ENCODE results near the gene MMP23B. TPM values are rescaled to one million over a fixed set of nuclear protein-coding genes. Genes with fewer than 3 reads are reported as not detected.

Gene MMP23B
- total RNA-seq, 1 experiment from 2014 or later: 4.9 TPM

- Histone ChIP-seq H2AFZ (no peak overlapping the region), H3K27ac (no peak overlapping the region), H3K4me1 (replicated peaks; ENCODE audit: insufficient read depth) (no peaks in the 10 kb centered on the region), H3K4me3 (no peak overlapping the region), H3K9me2 (ENCODE audit: insufficient read depth) (no peaks in the 10 kb centered on the region), H3K27me3 (ENCODE audit: insufficient read depth, low read depth) (no peaks in the 10 kb centered on the region; the same call in 1 of the 2 replicates), H3F3A (ENCODE audit: insufficient read depth, low read depth) (peaks cover 16% of the 10 kb centered on the region; the same call in 1 of the 2 replicates), H3K79me2 (ENCODE audit: low read depth) (no peaks in the 10 kb centered on the region), H4K20me1 (ENCODE audit: insufficient read depth) (no peaks in the 10 kb centered on the region), H3K4me2 (no peak overlapping the region), H3K9me3 (ENCODE audit: insufficient read depth, low read depth) (no peaks in the 10 kb centered on the region), H3K36me3 (ENCODE audit: low read depth) (no peaks in the 10 kb centered on the region)
- TF ChIP-seq, protein P1, sequence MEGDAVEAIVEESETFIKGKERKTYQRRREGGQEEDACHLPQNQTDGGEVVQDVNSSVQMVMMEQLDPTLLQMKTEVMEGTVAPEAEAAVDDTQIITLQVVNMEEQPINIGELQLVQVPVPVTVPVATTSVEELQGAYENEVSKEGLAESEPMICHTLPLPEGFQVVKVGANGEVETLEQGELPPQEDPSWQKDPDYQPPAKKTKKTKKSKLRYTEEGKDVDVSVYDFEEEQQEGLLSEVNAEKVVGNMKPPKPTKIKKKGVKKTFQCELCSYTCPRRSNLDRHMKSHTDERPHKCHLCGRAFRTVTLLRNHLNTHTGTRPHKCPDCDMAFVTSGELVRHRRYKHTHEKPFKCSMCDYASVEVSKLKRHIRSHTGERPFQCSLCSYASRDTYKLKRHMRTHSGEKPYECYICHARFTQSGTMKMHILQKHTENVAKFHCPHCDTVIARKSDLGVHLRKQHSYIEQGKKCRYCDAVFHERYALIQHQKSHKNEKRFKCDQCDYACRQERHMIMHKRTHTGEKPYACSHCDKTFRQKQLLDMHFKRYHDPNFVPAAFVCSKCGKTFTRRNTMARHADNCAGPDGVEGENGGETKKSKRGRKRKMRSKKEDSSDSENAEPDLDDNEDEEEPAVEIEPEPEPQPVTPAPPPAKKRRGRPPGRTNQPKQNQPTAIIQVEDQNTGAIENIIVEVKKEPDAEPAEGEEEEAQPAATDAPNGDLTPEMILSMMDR (conservative IDR thresholded peaks at IDR 0.05): no peak
- TF ChIP-seq EZH2 (IDR thresholded peaks at IDR 0.05; ENCODE audit: low read depth): no peak
- no peak for DNase-seq
- no TSS peak for BruUV-seq (replicated peaks)
- ChIA-PET CTCF (no interaction called here), POLR2A (ENCODE audit: unreplicated experiment) (no interaction called here)
- intact Hi-C loops (cut with micrococcal nuclease; ENCODE audit: unreplicated experiment): no loop called here
These were observed 26.9 kb upstream of the MMP23B start for GRCh38 chr1:1605034-1605591.

DNA sequence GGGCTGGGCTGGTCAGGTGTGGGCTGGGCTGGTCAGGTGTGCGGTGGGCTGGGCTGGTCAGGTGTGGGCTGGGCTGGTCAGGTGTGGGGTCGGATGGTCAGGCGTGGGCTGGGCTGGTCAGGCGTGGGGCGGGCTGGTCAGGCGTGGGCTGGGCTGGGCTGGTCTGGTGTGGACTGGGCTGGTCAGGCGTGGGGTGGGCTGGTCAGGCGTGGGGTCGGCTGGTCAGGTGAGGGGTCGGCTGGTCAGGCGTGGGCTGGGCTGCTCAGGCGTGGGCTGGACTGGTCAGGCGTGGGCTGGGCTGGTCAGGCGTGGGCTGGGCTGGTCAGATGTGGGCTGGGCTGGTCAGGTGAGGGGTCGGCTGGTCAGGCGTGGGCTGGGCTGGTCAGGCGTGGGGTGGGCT lies 26.2 kb upstream of the MMP23B start:
- no peaks in the 10 kb centered on the region for H3K9me2 ChIP-seq (ENCODE audit: insufficient read depth)
- H3K79me2 ChIP-seq (ENCODE audit: low read depth): no peaks in the 10 kb centered on the region
- intact Hi-C loops (cut with micrococcal nuclease; ENCODE audit: unreplicated experiment): no loop called here
- H3K4me2 ChIP-seq: no peak overlapping the region
- no TSS peak for BruUV-seq (replicated peaks)
- CTCF ChIA-PET: no interaction called here
- no peaks in the 10 kb centered on the region for H3K36me3 ChIP-seq (ENCODE audit: low read depth)
- peaks cover 16% of the 10 kb centered on the region; the same call in 1 of the 2 replicates for H3F3A ChIP-seq (ENCODE audit: insufficient read depth, low read depth)
- no peaks in the 10 kb centered on the region; the same call in 1 of the 2 replicates for H3K27me3 ChIP-seq (ENCODE audit: insufficient read depth, low read depth)
- no peak overlapping the region for H3K4me3 ChIP-seq
- no peaks in the 10 kb centered on the region for H3K9me3 ChIP-seq (ENCODE audit: insufficient read depth, low read depth)
- H2AFZ ChIP-seq: no peak overlapping the region
- no peak overlapping the region for H3K27ac ChIP-seq
- POLR2A ChIA-PET (ENCODE audit: unreplicated experiment): no interaction called here
- DNase-seq: no peak
- no peaks in the 10 kb centered on the region for H4K20me1 ChIP-seq (ENCODE audit: insufficient read depth)
- H3K4me1 ChIP-seq (replicated peaks; ENCODE audit: insufficient read depth): no peaks in the 10 kb centered on the region
- TF ChIP-seq, protein P1 (conservative IDR thresholded peaks at IDR 0.05): no peak
- TF ChIP-seq EZH2 (IDR thresholded peaks at IDR 0.05; ENCODE audit: low read depth): no peak

- BruUV-seq (replicated peaks): no TSS peak
These were observed 25.7 kb upstream of the MMP23B start for GRCh38 chr1:1606232-1606631.

More at GRCh38 chr1:1606232-1606631, 25.7 kb upstream of the MMP23B start:
- ChIA-PET CTCF (no interaction called here), POLR2A (ENCODE audit: unreplicated experiment) (no interaction called here)
- Histone ChIP-seq H4K20me1 (ENCODE audit: insufficient read depth) (peaks cover 5% of the 10 kb centered on the region; the same call in 1 of the 2 replicates), H3K4me2 (no peak overlapping the region), H3K4me1 (replicated peaks; ENCODE audit: insufficient read depth) (no peaks in the 10 kb centered on the region), H3K9me3 (ENCODE audit: insufficient read depth, low read depth) (no peaks in the 10 kb centered on the region), H3K27me3 (ENCODE audit: insufficient read depth, low read depth) (no peaks in the 10 kb centered on the region; the same call in 1 of the 2 replicates), H3F3A (ENCODE audit: insufficient read depth, low read depth) (peaks cover 16% of the 10 kb centered on the region; the same call in 1 of the 2 replicates), H3K9me2 (ENCODE audit: insufficient read depth) (no peaks in the 10 kb centered on the region), H3K4me3 (no peak overlapping the region), H3K36me3 (ENCODE audit: low read depth) (no peaks in the 10 kb centered on the region), H2AFZ (no peak overlapping the region), H3K79me2 (ENCODE audit: low read depth) (no peaks in the 10 kb centered on the region), H3K27ac (no peak overlapping the region)
- no peak for DNase-seq
- TF ChIP-seq, protein P1 (conservative IDR thresholded peaks at IDR 0.05): no peak
- TF ChIP-seq EZH2 (IDR thresholded peaks at IDR 0.05; ENCODE audit: low read depth): no peak
- intact Hi-C loops (cut with micrococcal nuclease; ENCODE audit: unreplicated experiment): no loop called here

Measured in PC-9 (cell line).